IPS-15b (cell line): Measurements from ENCODE around the gene RFXAP.

Experiments used
- H3K27me3 ChIP-seq: one replicate; pipeline ENCODE4 v1.6.1; 2013; ENCODE audit warnings: low read length; ENCODE audit not compliant: control insufficient read depth, insufficient read depth
- H3K36me3 ChIP-seq: one replicate; pipeline ENCODE4 v1.6.1; 2013; ENCODE audit warnings: low read length; ENCODE audit not compliant: control insufficient read depth, insufficient read depth
- H3K4me1 ChIP-seq: one replicate; pipeline ENCODE4 v1.6.1; 2013; ENCODE audit warnings: mild to moderate bottlenecking, low read length; ENCODE audit not compliant: control insufficient read depth, insufficient read depth
- H3K4me3 ChIP-seq: one replicate; pipeline ENCODE4 v1.5.1; 2013; ENCODE audit warnings: low read depth, low read length
- H3K9ac ChIP-seq: one replicate; pipeline ENCODE4 v1.6.1; 2013; ENCODE audit warnings: low read depth, mild to moderate bottlenecking, low read length
- H3K9me3 ChIP-seq: one replicate; pipeline ENCODE4 v1.6.1; 2013; ENCODE audit warnings: mild to moderate bottlenecking, low read length; ENCODE audit not compliant: control insufficient read depth, insufficient read depth

Gene RFXAP

GRCh38 chr13:36817996-36818803, 822 bp upstream of the RFXAP start:
- Histone ChIP-seq H3K9me3 (no peaks in the 10 kb centered on the region), H3K36me3 (no peaks in the 10 kb centered on the region), H3K4me1 (peaks cover 2% of the 10 kb centered on the region), H3K9ac (no peak overlapping the region), H3K27me3 (no peaks in the 10 kb centered on the region), H3K4me3 (peak overlapping the region; percentile 71)

GRCh38 chr13:36819739-36820090, 693 bp downstream of the RFXAP start:
- Histone ChIP-seq H3K36me3 (no peaks in the 10 kb centered on the region), H3K9me3 (no peaks in the 10 kb centered on the region), H3K27me3 (no peaks in the 10 kb centered on the region), H3K9ac (no peak overlapping the region), H3K4me1 (peaks cover 2% of the 10 kb centered on the region), H3K4me3 (peak overlapping the region; percentile 71)

- no peaks in the 10 kb centered on the region for H3K36me3 ChIP-seq
- H3K4me3 ChIP-seq, result peak overlapping the region; percentile 71
- H3K9me3 ChIP-seq, result no peaks in the 10 kb centered on the region
- H3K9ac ChIP-seq, result no peak overlapping the region
- no peaks in the 10 kb centered on the region for H3K27me3 ChIP-seq
- H3K4me1 ChIP-seq, result peaks cover 2% of the 10 kb centered on the region
These were observed 1.2 kb downstream of the RFXAP start for GRCh38 chr13:36820222-36820621.

- no peaks in the 10 kb centered on the region for H3K27me3 ChIP-seq
- no peak overlapping the region for H3K9ac ChIP-seq
- no peaks in the 10 kb centered on the region for H3K4me1 ChIP-seq
- no peaks in the 10 kb centered on the region for H3K9me3 ChIP-seq
- no peaks in the 10 kb centered on the region for H3K36me3 ChIP-seq
- no peak overlapping the region for H3K4me3 ChIP-seq
These were observed 3.8 kb downstream of the RFXAP start for GRCh38 chr13:36822785-36823184.

GRCh38 chr13:36829753-36830152, 10.7 kb downstream of the RFXAP start:
- Histone ChIP-seq H3K36me3 (no peaks in the 10 kb centered on the region), H3K4me3 (no peak overlapping the region), H3K4me1 (no peaks in the 10 kb centered on the region), H3K9me3 (no peaks in the 10 kb centered on the region), H3K27me3 (no peaks in the 10 kb centered on the region), H3K9ac (no peak overlapping the region)

- H3K4me1 ChIP-seq, result no peaks in the 10 kb centered on the region
- no peaks in the 10 kb centered on the region for H3K36me3 ChIP-seq
- H3K27me3 ChIP-seq, result no peaks in the 10 kb centered on the region
- no peak overlapping the region for H3K4me3 ChIP-seq
- no peaks in the 10 kb centered on the region for H3K9me3 ChIP-seq
- H3K9ac ChIP-seq, result no peak overlapping the region
These were observed 12.3 kb downstream of the RFXAP start for GRCh38 chr13:36831291-36831690.

- no peaks in the 10 kb centered on the region for H3K27me3 ChIP-seq
- no peaks in the 10 kb centered on the region for H3K4me1 ChIP-seq
- no peaks in the 10 kb centered on the region for H3K36me3 ChIP-seq
- no peak overlapping the region for H3K9ac ChIP-seq
- no peaks in the 10 kb centered on the region for H3K9me3 ChIP-seq
- H3K4me3 ChIP-seq, result no peak overlapping the region
These were observed 15.3 kb downstream of the RFXAP start for GRCh38 chr13:36834299-36834698.

GRCh38 chr13:36837354-36838092, 18.5 kb downstream of the RFXAP start:
- Histone ChIP-seq H3K9me3 (no peaks in the 10 kb centered on the region), H3K4me3 (no peak overlapping the region), H3K36me3 (no peaks in the 10 kb centered on the region), H3K27me3 (no peaks in the 10 kb centered on the region), H3K9ac (no peak overlapping the region), H3K4me1 (peaks cover 3% of the 10 kb centered on the region)

- peaks cover 3% of the 10 kb centered on the region for H3K4me1 ChIP-seq
- no peak overlapping the region for H3K4me3 ChIP-seq
- H3K9me3 ChIP-seq, result no peaks in the 10 kb centered on the region
- H3K9ac ChIP-seq, result no peak overlapping the region
- no peaks in the 10 kb centered on the region for H3K36me3 ChIP-seq
- H3K27me3 ChIP-seq, result no peaks in the 10 kb centered on the region
These were observed 20.3 kb downstream of the RFXAP start for GRCh38 chr13:36839281-36839680.

GRCh38 chr13:36839981-36840380, 21.0 kb downstream of the RFXAP start:
- peaks cover 3% of the 10 kb centered on the region for H3K4me1 ChIP-seq
- H3K4me3 ChIP-seq, result peak overlapping the region; percentile 10
- H3K27me3 ChIP-seq, result no peaks in the 10 kb centered on the region
- no peaks in the 10 kb centered on the region for H3K9me3 ChIP-seq
- no peak overlapping the region for H3K9ac ChIP-seq
- H3K36me3 ChIP-seq, result no peaks in the 10 kb centered on the region

- peaks cover 3% of the 10 kb centered on the region for H3K4me1 ChIP-seq
- no peaks in the 10 kb centered on the region for H3K9me3 ChIP-seq
- no peak overlapping the region for H3K4me3 ChIP-seq
- no peak overlapping the region for H3K9ac ChIP-seq
- no peaks in the 10 kb centered on the region for H3K27me3 ChIP-seq
- H3K36me3 ChIP-seq, result no peaks in the 10 kb centered on the region
These were observed 21.8 kb downstream of the RFXAP start for GRCh38 chr13:36840718-36841250.

- H3K9me3 ChIP-seq, result no peaks in the 10 kb centered on the region
- H3K4me1 ChIP-seq, result peaks cover 3% of the 10 kb centered on the region
- no peak overlapping the region for H3K4me3 ChIP-seq
- no peak overlapping the region for H3K9ac ChIP-seq
- no peaks in the 10 kb centered on the region for H3K27me3 ChIP-seq
- no peaks in the 10 kb centered on the region for H3K36me3 ChIP-seq
These were observed 22.4 kb downstream of the RFXAP start for GRCh38 chr13:36841391-36841790.
